Lung (tissue), 12 donors: ENCODE results near the gene NUDT22. TPM values are rescaled to one million over a fixed set of nuclear protein-coding genes. Genes with fewer than 3 reads are reported as not detected.

ENCODE experiments used
- ATAC-seq: fragments of 200-7000 bp; cut with Tn5 transposase; one replicate; pipeline ENCODE4 v1.9.1; 2020; ENCODE audit warnings: moderate number of reproducible peaks; ENCODE audit not compliant: insufficient read depth, low FRiP score
- DNase-seq, 3 donors: peaks; one replicate each; pipeline ENCODE4 v3.0.0-alpha.2; 2013 to 2017
- H3K27ac ChIP-seq, 2 donors: one replicate each; pipeline ENCODE4 v1.5.1; 2013; ENCODE audit warnings: mild to moderate bottlenecking in 2 of 2, moderate library complexity in 2 of 2, control low read depth in 1 of 2, inconsistent platforms in 1 of 2, low read depth in 1 of 2, low read length in 1 of 2
- H3K27me3 ChIP-seq, 3 donors: one replicate each; pipeline ENCODE4 v1.5.1; 2013; ENCODE audit warnings: low read length in 2 of 3; ENCODE audit not compliant: control insufficient read depth in 3 of 3, insufficient read depth in 3 of 3
- H3K36me3 ChIP-seq, 4 donors: one replicate each; pipeline ENCODE4 v1.5.1; 2013; ENCODE audit warnings: low read length in 4 of 4, mild to moderate bottlenecking in 1 of 4, moderate library complexity in 1 of 4; ENCODE audit not compliant: control insufficient read depth in 4 of 4, insufficient read depth in 4 of 4
- H3K4me1 ChIP-seq, 5 donors: one replicate each; pipeline ENCODE4 v1.5.1; 2013; ENCODE audit warnings: low read length in 5 of 5, mild to moderate bottlenecking in 2 of 5, moderate library complexity in 1 of 5; ENCODE audit not compliant: control insufficient read depth in 5 of 5, insufficient read depth in 5 of 5
- H3K4me3 ChIP-seq: one replicate; pipeline ENCODE4 v1.5.1; 2013; ENCODE audit warnings: mild to moderate bottlenecking, control low read depth, moderate library complexity
- H3K9ac ChIP-seq, 2 donors: one replicate each; pipeline ENCODE4 v1.5.1; 2013; ENCODE audit warnings: low read length in 2 of 2, control low read depth in 1 of 2; ENCODE audit not compliant: insufficient read depth in 1 of 2
- H3K9me3 ChIP-seq, 4 donors: one replicate each; pipeline ENCODE4 v1.5.1; 2013; ENCODE audit warnings: low read length in 3 of 4, mild to moderate bottlenecking in 1 of 4, moderate library complexity in 1 of 4; ENCODE audit not compliant: control insufficient read depth in 4 of 4, insufficient read depth in 3 of 4
- CTCF ChIP-seq: IDR thresholded peaks from 2 replicates; pipeline ENCODE4 v1.5.1; 2012; ENCODE audit warnings: mild to moderate bottlenecking; ENCODE audit errors: control extremely low read depth, extremely low read depth
- WGBS, 2 donors: extraction: QIAGEN DNeasy Blood & Tissue Kit; methylation state at CpG; one replicate each; pipeline ENCODE4 v1.1.7; 2013; 5-methylcytosine and 5-hydroxymethylcytosine counted together
- polyA plus RNA-seq, 2 donors: library from polyadenylated mRNA; stranded (reverse); fragments of 200-250 nt; gene quantifications; one replicate each; pipeline ENCODE4 v1.2.1, GENCODE V29; 2013
- total RNA-seq, 2 donors: library from RNA; depleted of rRNA in 1 of 2; stranded (reverse); fragments of >200 nt in 1 of 2; gene quantifications; one replicate each; pipeline ENCODE4 v1.2.1, GENCODE V29; 2014 to 2021
- donor health status: control.
- donor health status: control.
- donor health status: Bipolar disorder and iron deficiency.
- donor health status: healthy.
- donor health status: DM: yes; HTN: yes; CAD: no.

NUDT22 gene
- total and polyA plus RNA-seq, 4 donors, result 23.7 to 90.2 (median 64.9) TPM

- H3K9me3 ChIP-seq, result no peaks in the 10 kb centered on the region
- H3K36me3 ChIP-seq, result peaks cover 32 to 50% (median 46%) of the 10 kb centered on the region in 4 donors
These were observed 24.5 kb upstream of the NUDT22 start for GRCh38 chr11:64201543-64201942.

GRCh38 chr11:64202992-64203391 lies 23.1 kb upstream of the NUDT22 start:
- ATAC-seq, result no peak
- TF ChIP-seq CTCF, result no peak
- Histone ChIP-seq H3K9me3 (no peaks in the 10 kb centered on the region), H3K36me3 (peaks cover 21 to 42% (median 36%) of the 10 kb centered on the region in 4 donors), H3K4me1 (peaks cover 0 to 15% (median 0%) of the 10 kb centered on the region in 5 donors), H3K4me3 (no peak overlapping the region), H3K27ac (no peak overlapping the region), H3K9ac (no peak overlapping the region), H3K27me3 (no peaks in the 10 kb centered on the region)
- DNase-seq, result no peak
- WGBS, 2 donors, result 93 to 94% methylated on average over 9 of the region's 9 CpGs

More at GRCh38 chr11:64201543-64201942, 24.5 kb upstream of the NUDT22 start:
- no peak for DNase-seq
- Histone ChIP-seq H3K27me3 (no peaks in the 10 kb centered on the region), H3K4me1 (peaks cover 0 to 5% (median 0%) of the 10 kb centered on the region in 5 donors), H3K4me3 (no peak overlapping the region), H3K27ac (no peak overlapping the region), H3K9ac (no peak overlapping the region)
- TF ChIP-seq CTCF, result no peak
- 82 to 91% methylated on average over 3 of the region's 3 CpGs for WGBS, 2 donors
- ATAC-seq, result no peak

- DNase-seq (no peak), ATAC-seq (no peak)
- Histone ChIP-seq H3K9ac (no peak overlapping the region), H3K4me1 (peaks cover 0 to 21% (median 0%) of the 10 kb centered on the region in 5 donors), H3K27me3 (no peaks in the 10 kb centered on the region), H3K4me3 (no peak overlapping the region), H3K36me3 (peaks cover 21 to 42% (median 32%) of the 10 kb centered on the region in 4 donors), H3K9me3 (no peaks in the 10 kb centered on the region), H3K27ac (no peak overlapping the region)
- TF ChIP-seq CTCF, result no peak
- WGBS, 2 donors, result 91 to 96% methylated on average over 27 of the region's 27 CpGs
These were observed 22.5 kb upstream of the NUDT22 start for GRCh38 chr11:64203421-64204079.
